NCI-H460 (cell line): ENCODE data around the gene TRAK2. TPM values are rescaled to one million over a fixed set of nuclear protein-coding genes. Genes with fewer than 3 reads are reported as not detected.

Experiments used
- small RNA-seq, 2 experiments: library from RNA; depleted of rRNA; stranded (forward); fragments of <200 nt; gene quantifications; one replicate each; pipeline ENCODE3, GENCODE V24; 2014
- total RNA-seq: library from RNA; depleted of rRNA; stranded (reverse); fragments of >200 nt; shearing (Covaris generic); gene quantifications from 2 replicates; pipeline ENCODE4 v1.2.3, GENCODE V29; 2014; rRNA removed

Gene TRAK2
- total RNA-seq, 1 experiment from 2014 or later: 62.2 TPM

Small RNA genes lying within 50 kb of the gene (small RNA-seq; reads per million reads assigned to genes)
- 0 reads per million in 2 experiments for gene RF00019

Other genes starting within 250 kb of the TRAK2 start
- 83.9 and 85.8 TPM in 2 replicates for gene CASP8, start 190.9 kb downstream of the TRAK2 start, total RNA-seq
- gene FLACC1, start 94.1 kb downstream of the TRAK2 start, total RNA-seq: 0.45 and 2.1 TPM in 2 replicates
- 46.1 and 51.5 TPM in 2 replicates for gene STRADB, start 282 bp upstream of the TRAK2 start, total RNA-seq
- 34.4 and 35.0 TPM in 2 replicates for gene TMEM237, start 192.0 kb upstream of the TRAK2 start, total RNA-seq
- 0.52 and 1.3 TPM in 2 replicates for gene MPP4, start 247.2 kb upstream of the TRAK2 start, total RNA-seq